SK-N-SH (cell line): ENCODE results near the gene ID4. TPM values are rescaled to one million over a fixed set of nuclear protein-coding genes. Genes with fewer than 3 reads are reported as not detected.

Experiments used
- CTCF ChIA-PET: fragments of 300-600, 350-600 bp; formaldehyde crosslinking; extraction: SDS; loops from one replicate; lab custom pipeline; 2021; lab: Yijun Ruan, JAX
- POLR2A ChIA-PET: fragments of 350-600 bp; sonication (Branson Sonifier 250); formaldehyde crosslinking; extraction: SDS; loops from one replicate; lab custom pipeline; 2020; ENCODE audit warnings: antibody characterized with exemption, inconsistent platforms; lab: Yijun Ruan, JAX
- DNase-seq: peaks from one replicate; pipeline ENCODE4 v3.0.0; 2012
- H2AFZ ChIP-seq: fragments of 200-600 bp; sonication (generic); 2 replicates; pipeline ENCODE4 v1.8.1; 2016; ENCODE audit warnings: antibody characterized with exemption, mild to moderate bottlenecking, low read depth
- H3F3A ChIP-seq: fragments of 200-600 bp; sonication (generic); replicated peaks from 2 replicates; pipeline ENCODE3; 2016; ENCODE audit warnings: antibody characterized with exemption, mild to moderate bottlenecking; ENCODE audit not compliant: insufficient read depth
- H3K27ac ChIP-seq, 2 experiments: fragments of 200-500 bp in 1 of 2; fragments of 200-600 bp in 1 of 2; sonication (Bioruptor generic) in 1 of 2; sonication (generic), shearing (Covaris generic) in 1 of 2; 2 replicates each; pipeline versions ENCODE4 v1.5.1 to v1.6.1; 2014 to 2016; ENCODE audit warnings: low read depth in 2 of 2, inconsistent platforms in 1 of 2, low read length in 1 of 2, mild to moderate bottlenecking in 1 of 2, mixed read lengths in 1 of 2
- H3K27me3 ChIP-seq: fragments of 200-600 bp; sonication (generic), shearing (Covaris generic); 2 replicates; pipeline ENCODE4 v1.6.1; 2016; ENCODE audit warnings: mixed run types; ENCODE audit not compliant: insufficient read depth
- H3K36me3 ChIP-seq, 2 experiments: fragments of 200-500 bp in 1 of 2; fragments of 200-600 bp in 1 of 2; sonication (Bioruptor generic) in 1 of 2; sonication (generic) in 1 of 2; replicated peaks in 1 of 2; 2 replicates each; pipeline versions ENCODE3 to v1.5.1; 2014 to 2016; ENCODE audit warnings: low read length in 1 of 2, mild to moderate bottlenecking in 1 of 2; ENCODE audit not compliant: insufficient read depth in 2 of 2, control insufficient read depth in 1 of 2
- H3K4me1 ChIP-seq, 2 experiments: fragments of 200-500 bp in 1 of 2; fragments of 200-600 bp in 1 of 2; sonication (Bioruptor generic) in 1 of 2; sonication (generic), shearing (Covaris generic) in 1 of 2; 2 replicates each; pipeline versions ENCODE4 v1.5.1 to v1.6.1; 2014 to 2016; ENCODE audit warnings: low read depth in 1 of 2, low read length in 1 of 2, mixed run types in 1 of 2; ENCODE audit not compliant: insufficient read depth in 2 of 2, control insufficient read depth in 1 of 2
- H3K4me2 ChIP-seq: fragments of 200-600 bp; sonication (generic), shearing (Covaris generic); 2 replicates; pipeline ENCODE4 v1.6.1; 2017; ENCODE audit warnings: mixed run types
- H3K4me3 ChIP-seq, 2 experiments: fragments of 200-500 bp in 1 of 2; fragments of 200-600 bp in 1 of 2; sonication (Bioruptor generic) in 1 of 2; sonication (generic), shearing (Covaris generic) in 1 of 2; 2 replicates each; pipeline versions ENCODE4 v1.5.1 to v1.8.1; 2014 to 2016; ENCODE audit warnings: low read depth in 2 of 2, inconsistent platforms in 1 of 2, low read length in 1 of 2, mild to moderate bottlenecking in 1 of 2, mixed read lengths in 1 of 2, moderate library complexity in 1 of 2
- H3K79me2 ChIP-seq: fragments of 200-600 bp; sonication (generic); 2 replicates; pipeline ENCODE4 v1.8.1; 2017; ENCODE audit warnings: mild to moderate bottlenecking; ENCODE audit not compliant: insufficient read depth
- H3K9ac ChIP-seq: fragments of 200-600 bp; sonication (generic); 2 replicates; pipeline ENCODE4 v1.6.1; 2017; ENCODE audit warnings: mixed run types
- H3K9me2 ChIP-seq: fragments of 200-600 bp; sonication (generic); 2 replicates; pipeline ENCODE4 v1.6.1; 2017; ENCODE audit warnings: mixed run types
- H3K9me3 ChIP-seq: fragments of 200-600 bp; sonication (generic); 2 replicates; pipeline ENCODE4 v1.6.1; 2017; ENCODE audit warnings: mixed run types, mild to moderate bottlenecking, moderate library complexity
- H4K20me1 ChIP-seq: fragments of 200-600 bp; sonication (generic); 2 replicates; pipeline ENCODE4 v1.6.1; 2017; ENCODE audit warnings: mild to moderate bottlenecking, mixed run types; ENCODE audit not compliant: insufficient read depth
- ELF1 ChIP-seq: IDR thresholded peaks from 2 replicates; pipeline ENCODE4 v1.4.0; 2012
- EP300 ChIP-seq, 2 experiments: IDR thresholded peaks; 2 replicates each; pipeline versions ENCODE4 v1.4.0 to v1.6.1; 2012; ENCODE audit warnings: borderline replicate concordance in 1 of 2, low read depth in 1 of 2, low read length in 1 of 2
- EZH2phosphoT487 ChIP-seq: fragments of 200-600 bp; sonication (generic); IDR thresholded peaks from 2 replicates; pipeline ENCODE4 v1.6.1; 2017; ENCODE audit warnings: low read depth, mixed run types, mild to moderate bottlenecking, antibody characterized with exemption, moderate library complexity, borderline replicate concordance
- FOXJ3 ChIP-seq: sonication (generic); formaldehyde crosslinking; IDR thresholded peaks from 2 replicates; pipeline ENCODE4 v1.5.1; 2020; ENCODE audit warnings: mild to moderate bottlenecking, missing genetic modification reagents
- FOXM1 ChIP-seq: IDR thresholded peaks from 2 replicates; pipeline ENCODE4 v1.4.0; 2012; ENCODE audit warnings: low read depth, mild to moderate bottlenecking
- JUND ChIP-seq: IDR thresholded peaks from 2 replicates; pipeline ENCODE4 v1.4.0; 2012
- MXI1 ChIP-seq: IDR thresholded peaks from 2 replicates; pipeline ENCODE4 v1.6.1; 2012; ENCODE audit warnings: mild to moderate bottlenecking, low read depth, low read length, improper control_type of control experiment
- NRF1 ChIP-seq: IDR thresholded peaks from 2 replicates; pipeline ENCODE4 v1.6.1; 2012; ENCODE audit warnings: low read depth, mild to moderate bottlenecking, low read length
- RAD21 ChIP-seq: IDR thresholded peaks from 2 replicates; pipeline ENCODE4 v1.6.1; 2012; ENCODE audit warnings: mild to moderate bottlenecking, low read length
- RCOR1 ChIP-seq: fragments of 150-350 bp; IDR thresholded peaks from 2 replicates; pipeline ENCODE4 v1.6.1; 2017; ENCODE audit warnings: antibody characterized with exemption, low read length
- TCF12 ChIP-seq: IDR thresholded peaks from 2 replicates; pipeline ENCODE4 v1.4.0; 2012
- YY1 ChIP-seq: IDR thresholded peaks from 2 replicates; pipeline ENCODE4 v1.4.0; 2012; ENCODE audit warnings: low read depth, mild to moderate bottlenecking
- WGBS: methylation state at CpG from one replicate; pipeline ENCODE4 v1.1.6; 2017; ENCODE audit warnings: low lambda C conversion rate; 5-methylcytosine and 5-hydroxymethylcytosine counted together
- polyA plus RNA-seq, 3 experiments: library from polyadenylated mRNA; depleted of rRNA; stranded (reverse); fragments of >200 nt; gene quantifications; 2 replicates each; pipeline ENCODE4 v1.2.3, GENCODE V29; 2012
- TF ChIP-seq, protein P1 (sequence below): fragments of 150-350 bp; IDR thresholded peaks from 2 replicates; pipeline ENCODE4 v1.6.1; 2017; ENCODE audit warnings: antibody characterized with exemption, low read length, low read depth, borderline replicate concordance
- TF ChIP-seq, protein P2 (sequence below): IDR thresholded peaks from 2 replicates; pipeline ENCODE4 v1.6.1; 2012; ENCODE audit warnings: mild to moderate bottlenecking, low read depth, low read length, moderate library complexity
- TF ChIP-seq, protein P3 (sequence below): IDR thresholded peaks from 2 replicates; pipeline ENCODE4 v1.4.0; 2012; ENCODE audit warnings: low read depth

The ID4 gene
- polyA plus RNA-seq, 1 of the 3 experiments (the other 2 are of a cell fraction) = 4.9 TPM

DNA sequence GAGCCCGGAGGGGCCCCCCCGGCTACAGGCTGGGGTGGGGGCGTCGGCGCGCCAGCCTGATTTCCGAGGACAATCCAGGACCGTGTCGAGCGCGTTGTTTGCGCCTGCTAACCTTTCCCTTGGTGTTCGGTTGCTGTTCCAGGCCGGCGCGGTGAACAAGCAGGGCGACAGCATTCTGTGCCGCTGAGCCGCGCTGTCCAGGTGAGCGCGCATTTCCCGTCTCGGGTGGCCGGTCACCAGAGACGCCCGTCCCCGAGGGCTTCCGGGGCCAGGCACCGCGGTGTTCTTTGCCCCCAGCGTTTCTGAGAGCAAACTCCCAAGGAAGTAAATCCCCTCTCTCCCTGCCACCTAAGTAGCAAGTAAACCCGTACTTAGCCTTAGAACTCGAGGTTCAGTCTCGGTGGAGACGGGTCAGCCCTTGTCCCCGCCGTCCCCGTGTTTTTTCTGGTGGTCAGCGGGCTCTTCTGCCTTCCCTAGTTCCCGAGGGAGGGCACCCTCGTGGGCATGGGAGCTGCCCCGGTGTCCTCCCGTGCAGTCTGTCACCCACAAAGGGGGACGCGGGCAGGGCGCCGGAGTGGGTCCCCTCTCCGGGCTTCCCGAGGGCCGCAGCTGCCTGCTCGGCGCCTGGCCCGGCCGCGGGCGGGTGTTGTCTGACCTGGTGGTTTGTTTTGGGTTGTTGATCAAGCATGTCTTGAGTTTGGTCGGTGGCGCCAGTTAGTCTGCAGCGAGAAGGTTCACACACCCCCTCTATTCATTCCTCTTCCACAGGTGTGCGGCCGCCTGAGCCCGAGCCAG is 1.5 kb downstream of the ID4 start:
- H3K9me2 ChIP-seq = no peaks in the 10 kb centered on the region
- H3K36me3 ChIP-seq = peaks cover 0 to 10% of the 10 kb centered on the region in 2 experiments
- peak; percentile 45 for DNase-seq
- POLR2A ChIA-PET = no interaction called here
- no peaks in the 10 kb centered on the region for H3K9me3 ChIP-seq
- H3F3A ChIP-seq = peaks cover 6% of the 10 kb centered on the region
- CTCF ChIA-PET = interaction anchor here (1.8 to 2.0 kb wide), 2 partner anchors 13 to 18 kb away, joined by 4 to 9 read pairs; no protein-coding TSS in a partner anchor
- peaks cover 0 to 20% of the 10 kb centered on the region in 2 experiments; a peak in 2 of 4 replicates for H3K4me1 ChIP-seq
- peak overlapping the region; percentile 79; the same call in 1 of the 2 replicates for H3K9ac ChIP-seq
- peak overlapping the region in 1 of 2 experiments; percentile 29; a peak in 1 of 4 replicates for H3K27ac ChIP-seq
- peaks cover 25% of the 10 kb centered on the region for H4K20me1 ChIP-seq
- peak overlapping the region; percentile 42; the same call in 1 of the 2 replicates for H2AFZ ChIP-seq
- peak overlapping the region; percentile 50 to 75; a peak in 3 of 4 replicates for H3K4me3 ChIP-seq
- TF ChIP-seq RCOR1 (no peak), EP300 (IDR thresholded peaks at IDR 0.05; ENCODE audit: borderline replicate concordance in 1 of 2, low read depth in 1 of 2, low read length in 1 of 2) (no peak), MXI1 (no peak), FOXJ3 (CRISPR knock-in tag) (no peak), FOXM1 (no peak), YY1 (no peak), RAD21 (no peak), TCF12 (no peak), NRF1 (no peak), JUND (no peak), EZH2phosphoT487 (no peak), ELF1 (no peak)
- TF ChIP-seq, protein P1, sequence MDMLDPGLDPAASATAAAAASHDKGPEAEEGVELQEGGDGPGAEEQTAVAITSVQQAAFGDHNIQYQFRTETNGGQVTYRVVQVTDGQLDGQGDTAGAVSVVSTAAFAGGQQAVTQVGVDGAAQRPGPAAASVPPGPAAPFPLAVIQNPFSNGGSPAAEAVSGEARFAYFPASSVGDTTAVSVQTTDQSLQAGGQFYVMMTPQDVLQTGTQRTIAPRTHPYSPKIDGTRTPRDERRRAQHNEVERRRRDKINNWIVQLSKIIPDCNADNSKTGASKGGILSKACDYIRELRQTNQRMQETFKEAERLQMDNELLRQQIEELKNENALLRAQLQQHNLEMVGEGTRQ = no peak
- TF ChIP-seq, protein P2, sequence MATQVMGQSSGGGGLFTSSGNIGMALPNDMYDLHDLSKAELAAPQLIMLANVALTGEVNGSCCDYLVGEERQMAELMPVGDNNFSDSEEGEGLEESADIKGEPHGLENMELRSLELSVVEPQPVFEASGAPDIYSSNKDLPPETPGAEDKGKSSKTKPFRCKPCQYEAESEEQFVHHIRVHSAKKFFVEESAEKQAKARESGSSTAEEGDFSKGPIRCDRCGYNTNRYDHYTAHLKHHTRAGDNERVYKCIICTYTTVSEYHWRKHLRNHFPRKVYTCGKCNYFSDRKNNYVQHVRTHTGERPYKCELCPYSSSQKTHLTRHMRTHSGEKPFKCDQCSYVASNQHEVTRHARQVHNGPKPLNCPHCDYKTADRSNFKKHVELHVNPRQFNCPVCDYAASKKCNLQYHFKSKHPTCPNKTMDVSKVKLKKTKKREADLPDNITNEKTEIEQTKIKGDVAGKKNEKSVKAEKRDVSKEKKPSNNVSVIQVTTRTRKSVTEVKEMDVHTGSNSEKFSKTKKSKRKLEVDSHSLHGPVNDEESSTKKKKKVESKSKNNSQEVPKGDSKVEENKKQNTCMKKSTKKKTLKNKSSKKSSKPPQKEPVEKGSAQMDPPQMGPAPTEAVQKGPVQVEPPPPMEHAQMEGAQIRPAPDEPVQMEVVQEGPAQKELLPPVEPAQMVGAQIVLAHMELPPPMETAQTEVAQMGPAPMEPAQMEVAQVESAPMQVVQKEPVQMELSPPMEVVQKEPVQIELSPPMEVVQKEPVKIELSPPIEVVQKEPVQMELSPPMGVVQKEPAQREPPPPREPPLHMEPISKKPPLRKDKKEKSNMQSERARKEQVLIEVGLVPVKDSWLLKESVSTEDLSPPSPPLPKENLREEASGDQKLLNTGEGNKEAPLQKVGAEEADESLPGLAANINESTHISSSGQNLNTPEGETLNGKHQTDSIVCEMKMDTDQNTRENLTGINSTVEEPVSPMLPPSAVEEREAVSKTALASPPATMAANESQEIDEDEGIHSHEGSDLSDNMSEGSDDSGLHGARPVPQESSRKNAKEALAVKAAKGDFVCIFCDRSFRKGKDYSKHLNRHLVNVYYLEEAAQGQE = no peak
- TF ChIP-seq, protein P3, sequence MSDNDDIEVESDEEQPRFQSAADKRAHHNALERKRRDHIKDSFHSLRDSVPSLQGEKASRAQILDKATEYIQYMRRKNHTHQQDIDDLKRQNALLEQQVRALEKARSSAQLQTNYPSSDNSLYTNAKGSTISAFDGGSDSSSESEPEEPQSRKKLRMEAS = no peak
- H3K79me2 ChIP-seq = peaks cover 30% of the 10 kb centered on the region
- WGBS = 2% methylated on average over 22 of the region's 63 CpGs
- H3K27me3 ChIP-seq = no peaks in the 10 kb centered on the region; the same call in 1 of the 2 replicates
- H3K4me2 ChIP-seq = peak overlapping the region; percentile 90
